Erythroblast (primary cell): ENCODE results near the gene RNF19B.

Experiments used
- GATA1 ChIP-seq: IDR thresholded peaks from 2 replicates; pipeline ENCODE4 v1.6.1; 2011; ENCODE audit warnings: low read depth, mild to moderate bottlenecking, control low read depth, low read length, moderate library complexity
- POLR2A ChIP-seq: IDR thresholded peaks from 2 replicates; pipeline ENCODE4 v1.6.1; 2011; ENCODE audit warnings: mild to moderate bottlenecking, low read length

DNA sequence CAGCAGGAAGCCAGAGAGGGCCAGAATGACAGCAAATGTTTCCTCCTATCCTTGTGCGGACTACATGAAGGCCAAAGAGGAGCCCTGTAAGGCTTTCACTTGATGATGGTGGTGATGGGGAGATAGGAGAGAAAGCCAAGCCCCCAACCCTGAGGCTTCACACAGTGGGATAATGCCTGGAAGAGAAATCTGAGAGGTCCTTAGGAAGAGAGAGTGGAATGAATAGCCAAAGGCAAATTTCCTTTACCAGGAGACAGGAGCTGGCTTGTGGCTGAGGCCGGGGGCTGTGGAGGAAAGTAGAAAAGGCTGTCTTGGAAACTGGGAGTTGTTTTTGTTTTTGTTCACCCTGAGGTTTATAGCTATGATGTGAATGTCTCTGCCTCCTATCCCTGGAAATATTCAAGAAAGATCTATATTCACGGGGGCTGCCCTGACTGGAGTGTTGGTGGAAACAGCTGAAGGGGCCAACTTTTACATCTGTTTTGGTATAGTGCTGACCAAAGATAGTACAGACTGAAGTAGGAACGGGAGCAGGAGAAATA, 13.0 kb upstream of the RNF19B start:
- TF ChIP-seq POLR2A, result no peak
- no peak for TF ChIP-seq GATA1
